ENCODE data around the gene RNF214.
"Not testable (repeated sequence)": the region's sequence is repeated elsewhere in the genome, so short reads cannot be mapped to it uniquely, and the experiment has no call there.

RNF214 gene

DNA sequence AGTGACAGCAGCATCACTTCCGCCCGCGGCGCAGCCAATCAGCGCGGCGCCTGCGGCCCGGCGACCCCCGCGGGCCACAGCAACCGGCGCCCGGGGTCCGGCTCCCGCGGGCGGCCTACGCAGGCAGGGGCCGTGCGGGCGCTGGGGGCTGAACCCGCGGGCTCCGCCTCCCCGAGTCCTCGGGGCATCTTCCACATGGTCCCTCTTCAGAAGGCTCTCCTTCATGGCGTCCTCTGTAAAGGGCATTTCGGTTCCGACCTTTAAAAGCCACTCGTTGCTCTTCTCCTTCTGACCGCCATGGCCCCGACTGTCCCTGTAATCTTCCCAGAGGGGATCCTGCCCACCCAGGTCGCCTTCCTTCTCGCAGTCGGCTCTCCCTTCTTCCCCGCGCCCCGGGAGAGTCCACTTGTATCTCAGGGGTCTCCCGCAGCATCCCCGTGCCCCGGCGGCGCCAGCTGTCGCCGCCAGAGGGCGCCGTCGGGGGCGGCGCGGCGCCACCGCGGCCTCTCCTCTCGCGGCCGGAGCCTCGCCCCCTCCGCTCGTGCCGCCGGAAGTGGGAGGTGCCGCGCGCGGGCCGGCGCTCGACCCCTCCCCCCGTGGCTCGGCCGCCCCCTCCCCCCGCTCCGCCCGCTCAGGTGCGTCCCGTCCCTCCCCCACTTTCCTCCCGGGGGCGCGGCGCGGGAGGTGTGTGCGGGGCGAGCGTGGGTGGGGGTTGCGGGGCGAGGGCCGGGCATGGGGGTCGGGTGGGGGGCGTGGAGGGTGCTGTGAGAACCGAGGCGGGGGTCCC lies at the start of gene RNF214:
Gene RNF214 (plus strand): TSS at position 580 of the 787 bp plus-strand sequence. CDS start 1,602 bp downstream, outside the sequence.
- peak in 53 of 56 donors; percentile 27 to 89 (median 72) for DNase-seq

DNA sequence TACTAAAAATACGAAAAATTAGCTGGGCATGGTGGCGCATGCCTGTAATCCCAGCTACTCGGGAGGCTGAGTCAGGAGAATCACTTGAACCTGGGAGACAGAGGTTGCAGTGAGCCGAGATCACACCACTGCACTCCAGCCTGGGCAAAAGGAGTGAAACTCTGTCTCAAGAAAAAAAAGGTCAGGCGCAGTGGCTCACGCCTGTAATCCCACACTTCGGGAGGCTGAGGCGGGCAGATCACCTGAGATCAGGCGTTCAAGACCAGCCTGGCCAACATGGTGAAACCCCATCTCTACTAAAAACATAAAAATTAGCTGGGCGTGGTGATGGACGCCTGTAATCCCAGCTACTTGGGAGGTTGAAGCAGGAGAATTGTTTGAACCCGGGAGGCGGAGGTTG lies 49.3 kb upstream of the RNF214 start:
- DNase-seq = not testable (repeated sequence)

DNA sequence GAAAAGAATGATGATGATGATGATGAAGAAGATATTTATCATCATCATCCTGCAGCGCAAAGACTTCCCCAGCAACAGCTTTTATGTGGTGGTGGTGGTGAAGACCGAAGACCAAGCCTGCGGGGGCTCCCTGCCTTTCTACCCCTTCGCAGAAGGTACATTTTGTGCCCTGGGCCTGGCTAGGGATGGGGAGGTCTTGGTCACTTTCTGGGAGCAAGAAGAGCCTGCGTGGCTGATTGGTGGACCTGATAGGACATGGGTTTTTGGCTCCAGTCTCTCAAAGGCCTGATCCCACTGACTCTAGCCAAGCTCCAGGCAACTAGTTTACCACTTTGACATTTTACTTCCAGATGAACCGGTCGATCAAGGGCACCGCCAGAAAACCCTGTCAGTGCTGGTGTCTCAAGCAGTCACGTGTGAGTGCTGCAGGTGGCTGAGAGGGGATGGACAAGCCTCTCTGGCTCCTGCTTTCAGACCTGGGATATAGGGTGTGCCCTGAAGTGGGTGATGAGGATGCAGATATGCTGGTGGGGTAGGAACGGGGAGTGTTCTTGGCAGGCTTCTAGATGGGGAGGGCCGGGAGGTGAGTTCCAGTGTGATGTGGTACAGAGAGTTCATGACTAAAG lies 48.6 kb upstream of the RNF214 start:
- DNase-seq = no peak

DNA sequence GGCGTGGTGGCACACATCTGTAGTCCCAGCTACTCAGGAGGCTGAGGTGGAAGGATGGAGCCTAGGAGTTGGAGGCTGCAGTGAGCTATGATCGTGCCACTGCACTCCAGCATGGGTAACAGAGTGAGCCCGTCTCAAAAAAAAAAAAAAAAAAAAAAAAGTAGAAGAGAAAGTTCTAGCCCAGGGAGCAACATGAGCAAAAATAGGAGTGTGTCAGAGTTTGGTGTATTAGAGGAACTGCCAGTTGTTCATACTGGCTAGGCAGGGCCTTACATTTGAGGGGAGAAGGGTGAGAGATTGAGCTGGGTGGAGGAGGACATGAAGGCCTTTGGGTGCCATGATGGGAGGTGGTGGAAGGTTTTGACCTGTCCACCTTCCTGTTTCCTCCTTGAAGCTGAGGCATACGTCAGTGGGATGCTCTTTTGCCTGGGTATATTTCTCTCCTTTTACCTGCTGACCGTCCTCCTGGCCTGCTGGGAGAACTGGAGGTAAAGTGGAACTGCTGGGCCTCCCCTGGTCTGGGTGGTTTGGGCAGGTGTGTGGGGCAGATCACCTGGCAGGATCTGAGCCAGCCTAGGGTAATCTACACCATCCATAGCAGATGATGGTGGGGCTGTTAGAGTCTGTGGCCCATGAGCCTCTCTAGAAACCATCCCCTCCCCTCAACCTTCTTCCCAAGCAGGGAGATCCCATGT lies 46.6 kb upstream of the RNF214 start:
- no peak for DNase-seq

DNA sequence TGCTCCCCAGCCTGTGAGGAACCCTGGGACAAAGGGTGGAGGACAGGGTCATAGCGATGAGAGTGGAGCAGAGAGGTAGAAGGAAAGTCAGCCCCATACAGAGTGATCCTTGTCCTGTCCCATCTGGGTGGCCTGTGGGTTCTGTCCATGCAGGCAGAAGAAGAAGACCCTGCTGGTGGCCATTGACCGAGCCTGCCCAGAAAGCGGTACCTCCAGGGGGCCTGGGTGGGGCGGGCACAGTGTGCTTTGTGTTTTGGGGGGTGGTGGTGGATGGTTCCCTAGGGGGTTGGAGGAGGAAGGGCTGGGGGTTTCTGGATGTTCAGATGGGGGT lies 46.1 kb upstream of the RNF214 start:
- DNase-seq = no peak

DNA sequence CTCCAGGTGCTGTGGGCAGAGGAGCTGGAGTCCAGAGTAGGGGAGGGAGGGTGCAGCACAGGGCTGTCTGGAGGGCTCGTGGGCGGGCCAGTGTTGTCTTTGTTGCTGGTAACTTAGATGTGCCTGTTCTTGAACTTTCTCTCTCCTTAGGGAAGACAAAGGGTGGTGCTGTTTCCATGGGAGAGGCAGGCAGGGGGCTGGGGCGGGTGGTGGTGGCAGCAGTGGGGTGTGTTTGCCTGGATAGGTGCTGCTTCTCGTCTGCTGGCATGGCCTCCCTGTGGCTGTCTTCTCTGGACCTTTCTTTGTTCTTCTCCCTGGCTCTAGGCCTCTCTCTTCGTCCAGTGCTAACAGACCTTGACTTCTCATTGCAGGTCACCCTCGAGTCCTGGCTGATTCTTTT lies 45.5 kb upstream of the RNF214 start:
- no peak for DNase-seq

DNA sequence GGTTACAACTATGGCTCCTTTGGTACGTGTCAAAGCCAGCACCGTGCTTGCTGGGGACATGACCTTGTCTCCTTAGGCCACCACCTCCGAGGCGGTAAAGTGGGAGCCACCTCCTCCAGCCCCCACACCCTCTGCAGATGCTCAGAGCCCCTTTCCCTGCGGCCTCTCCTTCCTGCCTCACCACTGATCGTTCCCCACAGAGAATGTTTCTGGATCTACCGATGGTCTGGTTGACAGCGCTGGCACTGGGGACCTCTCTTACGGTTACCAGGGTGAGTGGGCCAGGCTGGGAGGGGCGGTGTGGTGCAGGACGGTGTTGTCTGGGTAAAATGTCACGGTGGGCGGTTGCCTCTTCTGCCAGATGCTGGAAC lies 45.1 kb upstream of the RNF214 start:
- DNase-seq = no peak

DNA sequence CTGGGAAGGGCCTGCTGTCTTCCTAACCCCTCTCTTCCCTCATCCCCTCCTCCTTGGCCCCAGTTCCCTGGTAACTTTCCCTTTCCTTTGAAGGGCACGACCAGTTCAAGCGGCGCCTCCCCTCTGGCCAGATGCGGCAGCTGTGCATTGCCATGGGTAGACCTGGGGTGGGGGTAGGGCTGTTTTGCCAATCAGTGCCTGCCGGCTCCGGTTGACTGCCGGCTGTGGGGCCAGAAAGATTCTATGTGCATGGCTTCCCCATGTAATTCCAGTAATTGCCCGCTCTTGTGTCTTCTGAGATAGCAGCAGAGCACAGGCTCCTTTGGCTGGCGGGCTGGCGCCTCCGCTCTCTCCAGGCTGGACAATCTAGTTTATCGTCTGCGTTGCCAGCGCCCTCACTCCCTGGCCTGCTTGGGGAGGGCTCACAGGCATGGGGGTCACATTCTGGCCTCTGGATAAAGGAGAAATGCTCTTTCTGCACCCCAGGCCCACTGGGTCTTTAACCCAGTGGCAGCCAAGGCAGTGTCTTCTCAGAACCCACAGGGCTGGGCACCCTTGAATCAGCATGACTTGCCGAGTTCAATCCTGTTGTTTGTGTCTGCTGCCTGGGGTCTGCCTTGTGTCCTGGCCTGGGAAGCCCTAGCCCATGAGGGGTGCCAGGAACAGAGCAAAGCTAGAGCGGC lies 44.5 kb upstream of the RNF214 start:
- no peak for DNase-seq

DNA sequence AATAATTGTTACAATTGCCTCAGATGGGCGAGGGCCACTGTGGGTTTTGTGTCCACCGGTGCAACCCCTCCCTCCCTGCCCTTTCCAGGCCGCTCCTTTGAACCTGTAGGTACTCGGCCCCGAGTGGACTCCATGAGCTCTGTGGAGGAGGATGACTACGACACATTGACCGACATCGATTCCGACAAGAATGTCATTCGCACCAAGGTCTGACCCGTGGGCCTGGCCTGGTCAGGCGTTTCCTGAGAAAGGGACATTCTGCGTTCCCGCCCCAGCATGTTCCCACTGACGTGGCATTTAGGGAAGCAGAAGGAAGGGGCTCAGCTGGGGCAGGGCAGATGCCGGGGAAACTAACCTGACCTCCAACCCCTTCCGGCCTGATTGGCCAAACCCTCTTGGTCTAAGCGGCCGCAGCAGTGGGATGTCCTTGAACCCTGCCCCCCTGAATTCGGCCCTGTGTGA lies 43.8 kb upstream of the RNF214 start:
- no peak for DNase-seq

DNA sequence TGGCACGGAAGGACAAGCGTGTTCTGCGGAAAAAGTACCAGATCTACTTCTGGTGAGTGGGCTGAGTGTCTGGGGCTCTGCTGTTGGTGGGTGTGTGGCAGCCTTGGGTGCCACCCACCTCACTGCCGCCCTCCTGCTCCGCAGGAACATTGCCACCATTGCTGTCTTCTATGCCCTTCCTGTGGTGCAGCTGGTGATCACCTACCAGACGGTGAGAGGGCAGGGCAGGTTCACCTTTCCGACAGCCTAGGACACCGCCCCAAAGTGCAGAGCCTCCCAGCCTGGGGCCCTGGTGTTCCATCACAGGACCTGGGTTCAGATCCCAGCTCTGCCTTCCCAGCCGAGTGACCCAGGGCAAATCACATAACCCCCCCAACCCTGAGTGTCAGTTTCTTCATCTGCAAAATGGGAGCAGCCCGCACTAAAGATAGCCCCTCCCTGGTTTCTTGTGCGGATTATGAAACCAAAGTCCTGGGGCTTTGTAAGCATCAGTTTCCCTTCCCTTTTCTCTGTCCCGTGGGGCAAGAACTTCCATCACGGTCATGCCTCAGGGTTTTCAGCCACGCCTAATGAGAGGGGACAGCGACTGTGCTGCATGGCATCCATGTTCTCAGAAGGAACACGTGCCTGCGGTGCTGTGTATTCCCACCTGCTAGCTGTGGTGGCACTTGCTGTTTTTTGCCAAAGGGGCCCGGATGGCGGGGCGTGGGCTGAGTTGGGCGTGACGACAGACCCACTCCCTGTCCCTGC lies 43.1 kb upstream of the RNF214 start:
- no peak for DNase-seq

DNA sequence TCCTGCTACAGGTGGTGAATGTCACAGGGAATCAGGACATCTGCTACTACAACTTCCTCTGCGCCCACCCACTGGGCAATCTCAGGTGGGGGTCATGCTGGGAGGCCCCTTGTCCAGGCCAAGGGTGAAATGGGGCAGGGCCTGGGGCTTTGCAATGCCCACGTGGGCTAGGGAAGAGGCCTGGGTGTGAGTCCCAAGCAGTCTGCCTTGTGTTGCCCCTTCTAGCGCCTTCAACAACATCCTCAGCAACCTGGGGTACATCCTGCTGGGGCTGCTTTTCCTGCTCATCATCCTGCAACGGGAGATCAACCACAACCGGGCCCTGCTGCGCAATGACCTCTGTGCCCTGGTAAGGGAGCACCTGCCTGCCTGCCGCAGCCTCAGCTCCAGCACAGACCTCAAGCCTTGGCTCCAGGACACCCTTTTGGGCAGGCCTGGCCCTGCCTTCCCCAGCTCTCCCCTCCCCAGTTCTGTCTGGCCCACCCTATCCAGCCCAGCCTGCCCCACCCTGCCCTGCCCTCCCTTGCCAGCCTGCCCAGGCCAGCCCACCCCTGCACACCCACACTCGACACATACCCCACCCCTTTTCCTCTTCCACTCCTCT lies 42.4 kb upstream of the RNF214 start:
- DNase-seq = no peak

DNA sequence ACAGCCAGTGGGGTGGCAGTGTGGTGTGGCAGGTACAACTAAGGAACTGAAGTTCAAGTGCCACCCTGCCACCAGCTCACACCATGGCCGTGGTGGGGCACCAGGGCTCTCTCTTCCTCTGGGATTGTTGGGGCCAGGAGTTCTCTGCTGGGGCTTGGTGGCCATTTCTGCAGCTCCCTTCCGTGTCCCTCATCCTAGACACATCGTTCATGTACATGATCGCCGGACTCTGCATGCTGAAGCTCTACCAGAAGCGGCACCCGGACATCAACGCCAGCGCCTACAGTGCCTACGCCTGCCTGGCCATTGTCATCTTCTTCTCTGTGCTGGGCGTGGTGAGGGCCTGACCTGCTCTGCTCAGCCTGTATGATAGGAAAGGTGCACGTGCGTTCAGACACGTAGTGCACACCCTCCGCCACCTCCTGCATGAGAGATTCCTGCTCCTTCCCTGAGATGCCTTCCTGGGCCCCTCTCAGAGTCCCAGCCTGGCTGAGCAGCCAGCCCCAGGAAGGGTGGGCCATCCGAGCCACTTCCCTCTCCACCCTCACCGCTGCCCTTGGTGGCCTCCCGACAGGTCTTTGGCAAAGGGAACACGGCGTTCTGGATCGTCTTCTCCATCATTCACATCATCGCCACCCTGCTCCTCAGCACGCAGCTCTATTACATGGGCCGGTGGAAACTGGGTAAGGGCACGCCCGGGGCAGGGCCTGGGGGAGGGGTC lies 40.6 kb upstream of the RNF214 start:
- DNase-seq = no peak

DNA sequence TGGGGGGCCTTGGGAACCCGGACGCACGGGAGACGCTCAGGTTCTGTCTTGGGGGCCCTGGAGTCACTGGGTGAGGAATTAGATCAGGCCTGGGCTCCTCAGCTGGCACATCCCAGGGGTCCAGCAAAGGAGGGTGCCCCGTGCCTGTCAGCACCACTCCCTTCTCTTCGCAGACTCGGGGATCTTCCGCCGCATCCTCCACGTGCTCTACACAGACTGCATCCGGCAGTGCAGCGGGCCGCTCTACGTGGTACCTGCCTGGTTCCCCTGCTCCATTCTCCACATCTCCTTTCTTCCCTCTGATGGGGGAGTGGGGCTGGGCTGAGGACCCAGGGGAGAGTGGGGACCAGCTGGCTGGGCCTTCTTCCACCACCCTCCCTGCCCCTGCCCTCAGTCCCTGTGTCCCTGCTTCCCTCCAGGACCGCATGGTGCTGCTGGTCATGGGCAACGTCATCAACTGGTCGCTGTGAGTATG lies 40.0 kb upstream of the RNF214 start:
- no peak for DNase-seq

DNA sequence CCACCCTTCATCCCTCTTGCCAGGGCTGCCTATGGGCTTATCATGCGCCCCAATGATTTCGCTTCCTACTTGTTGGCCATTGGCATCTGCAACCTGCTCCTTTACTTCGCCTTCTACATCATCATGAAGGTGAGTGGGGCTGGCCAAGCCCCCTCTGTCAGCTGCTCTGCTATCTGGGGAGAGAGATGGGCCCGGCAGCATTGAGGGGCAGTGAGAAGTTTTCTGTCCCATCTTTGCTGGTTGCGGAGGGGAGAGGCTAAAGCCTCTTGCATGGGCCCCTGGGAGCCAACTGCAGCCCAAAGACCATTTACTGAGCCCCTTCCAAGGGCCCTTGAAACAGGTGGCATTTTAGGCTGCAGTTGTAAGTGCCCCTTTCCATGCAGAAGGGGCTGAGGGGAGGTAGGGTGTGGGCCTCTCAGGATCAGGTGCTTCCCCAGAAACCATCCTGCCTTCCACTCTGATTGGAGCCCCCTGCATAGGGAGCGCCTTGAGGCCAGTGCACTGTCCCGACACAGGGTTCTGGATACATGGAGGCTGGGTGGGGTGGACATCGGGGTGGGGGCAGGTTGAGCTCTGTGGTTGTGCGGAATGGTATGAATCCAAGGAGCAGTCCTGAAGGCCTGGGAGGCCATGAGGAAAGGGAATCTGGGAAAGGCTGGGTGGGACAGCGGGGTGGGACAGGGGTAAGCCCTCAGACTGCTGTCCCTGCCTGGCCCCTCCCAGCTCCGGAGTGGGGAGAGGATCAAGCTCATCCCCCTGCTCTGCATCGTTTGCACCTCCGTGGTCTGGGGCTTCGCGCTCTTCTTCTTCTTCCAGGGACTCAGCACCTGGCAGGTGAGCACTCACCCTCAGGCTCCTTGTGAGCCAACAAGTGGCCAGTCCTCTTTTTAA lies 39.1 kb upstream of the RNF214 start:
- DNase-seq = no peak

DNA sequence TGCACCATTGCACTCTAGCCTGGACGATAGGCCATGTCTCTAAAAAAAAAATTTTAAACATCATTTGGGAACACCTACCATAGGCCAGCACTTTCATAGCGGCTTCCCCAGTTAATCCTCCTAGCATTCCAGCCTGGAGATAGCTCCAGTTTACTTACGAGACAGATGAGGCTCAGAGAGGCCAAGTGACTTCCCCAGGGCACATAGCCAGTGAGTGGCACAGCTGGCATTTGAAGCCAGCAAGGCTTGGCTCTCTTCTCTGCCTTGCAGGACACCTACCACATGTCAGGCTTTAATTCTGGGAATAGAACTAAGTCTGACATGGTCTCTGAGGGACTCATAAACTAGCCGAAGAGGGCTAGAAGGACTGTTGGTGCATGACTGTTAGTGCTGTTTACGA lies 38.2 kb upstream of the RNF214 start:
- no peak for DNase-seq

DNA sequence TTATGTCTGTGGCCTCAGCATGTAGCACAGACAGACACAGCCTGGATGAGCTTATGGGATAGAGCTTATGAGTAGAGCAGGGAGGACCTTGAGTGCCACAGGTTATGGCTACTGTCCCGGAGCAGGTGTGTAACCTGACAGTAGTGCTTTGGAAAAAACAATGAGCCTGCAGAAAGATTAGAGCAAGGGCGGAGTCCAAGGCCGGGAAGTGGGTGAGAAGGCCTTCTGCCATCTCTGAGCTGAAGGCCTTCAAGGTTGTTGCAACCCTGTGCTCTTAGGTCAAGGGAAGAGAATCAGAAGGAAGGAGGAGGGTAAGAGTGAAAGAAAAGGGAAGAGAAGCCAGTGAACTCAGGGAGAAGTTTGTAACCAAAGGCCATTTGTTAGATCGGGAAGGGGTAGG lies 37.2 kb upstream of the RNF214 start:
- no peak for DNase-seq

DNA sequence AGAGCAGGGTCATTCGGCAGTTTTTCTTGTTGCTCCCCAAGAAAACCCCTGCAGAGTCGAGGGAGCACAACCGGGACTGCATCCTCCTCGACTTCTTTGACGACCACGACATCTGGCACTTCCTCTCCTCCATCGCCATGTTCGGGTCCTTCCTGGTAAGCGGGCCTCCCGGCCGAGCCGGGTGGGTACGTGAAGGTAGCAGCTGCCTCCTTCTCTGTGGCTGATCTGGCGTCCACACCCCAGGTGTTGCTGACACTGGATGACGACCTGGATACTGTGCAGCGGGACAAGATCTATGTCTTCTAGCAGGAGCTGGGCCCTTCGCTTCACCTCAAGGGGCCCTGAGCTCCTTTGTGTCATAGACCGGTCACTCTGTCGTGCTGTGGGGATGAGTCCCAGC lies 36.7 kb upstream of the RNF214 start:
- DNase-seq = no peak

DNA sequence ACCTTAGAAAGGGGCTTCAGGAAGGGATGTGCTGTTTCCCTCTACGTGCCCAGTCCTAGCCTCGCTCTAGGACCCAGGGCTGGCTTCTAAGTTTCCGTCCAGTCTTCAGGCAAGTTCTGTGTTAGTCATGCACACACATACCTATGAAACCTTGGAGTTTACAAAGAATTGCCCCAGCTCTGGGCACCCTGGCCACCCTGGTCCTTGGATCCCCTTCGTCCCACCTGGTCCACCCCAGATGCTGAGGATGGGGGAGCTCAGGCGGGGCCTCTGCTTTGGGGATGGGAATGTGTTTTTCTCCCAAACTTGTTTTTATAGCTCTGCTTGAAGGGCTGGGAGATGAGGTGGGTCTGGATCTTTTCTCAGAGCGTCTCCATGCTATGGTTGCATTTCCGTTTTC lies 35.5 kb upstream of the RNF214 start:
- no peak for DNase-seq

Measured in amygdala (tissue), 56 donors.